Right lobe of liver (tissue), 6 donors: ENCODE results near the gene EMD. TPM values are rescaled to one million over a fixed set of nuclear protein-coding genes. Genes with fewer than 3 reads are reported as not detected.

ENCODE experiments used
- ATAC-seq, 4 donors: fragments of 200-7000 bp; cut with Tn5 transposase; one replicate each; pipeline ENCODE4 v1.9.1; 2020; ENCODE audit warnings: mild to moderate bottlenecking in 4 of 4, moderate library complexity in 4 of 4
- DNase-seq, 3 donors: peaks; one replicate each; pipeline ENCODE4 v3.0.0-alpha.2; 2020
- H3K27ac ChIP-seq, 3 donors: fragments of 200-600 bp; one replicate each; pipeline ENCODE4 v1.8.0; 2022
- H3K27me3 ChIP-seq, 2 donors: fragments of 200-600 bp; one replicate each; pipeline ENCODE4 v1.8.0; 2022
- H3K36me3 ChIP-seq, 4 donors: fragments of 200-600 bp; sonication (generic) in 1 of 4; one replicate each; pipeline versions ENCODE4 v1.5.1 to v1.8.0; 2017 to 2022; ENCODE audit warnings: control low read depth in 1 of 4
- H3K4me1 ChIP-seq, 4 donors: fragments of 200-600 bp; sonication (generic) in 1 of 4; one replicate each; pipeline versions ENCODE4 v1.5.1 to v1.8.0; 2017 to 2022; ENCODE audit warnings: control low read depth in 1 of 4
- H3K4me3 ChIP-seq, 3 donors: fragments of 200-600 bp; one replicate each; pipeline ENCODE4 v1.8.0; 2022
- H3K9me3 ChIP-seq, 4 donors: fragments of 200-600 bp; sonication (generic) in 1 of 4; one replicate each; pipeline versions ENCODE4 v1.5.1 to v1.8.0; 2017 to 2022; ENCODE audit warnings: control low read depth in 1 of 4
- POLR2A ChIP-seq: fragments of 450-650 bp; IDR thresholded peaks from one replicate; pipeline ENCODE4 v1.6.1; 2017; ENCODE audit warnings: antibody characterized with exemption, mild to moderate bottlenecking
- WGBS: methylation state at CpG from one replicate; pipeline ENCODE4 v1.1.6; 2018; ENCODE audit warnings: low coverage, low lambda C conversion rate; ENCODE audit not compliant: insufficient coverage; ENCODE audit errors: missing lambda C conversion rate; 5-methylcytosine and 5-hydroxymethylcytosine counted together
- intact Hi-C, 2 donors: fragments of 100-400 bp; cut with DNase I; formaldehyde crosslinking; loops; one replicate each; pipeline versions ENCODE4 v1.11.2 to v1.14.1; 2022
- total RNA-seq, 6 experiments: library from RNA; depleted of rRNA in 2 of 6; stranded (reverse); fragments of >200 nt in 2 of 6; fragmentation: NEBNext Ultra II Directional in 3 of 6; extraction: Animal tissue kit (Norgen Biotek cat#: 25700) in 3 of 6; gene quantifications; one replicate each; pipeline versions ENCODE4 v1.1.0 to v1.2.4, GENCODE V29; 2016 to 2023
- TF ChIP-seq, protein P1 (sequence below), 4 donors: fragments of 200-600 bp in 3 of 4; fragments of 450-650 bp in 1 of 4; IDR thresholded peaks; one replicate each; pipeline versions ENCODE4 v1.5.1 to v1.8.0; 2016 to 2022; ENCODE audit warnings: antibody characterized with exemption in 4 of 4, mild to moderate bottlenecking in 2 of 4
- donor health status: DM: no; HTN: yes; CAD: no.
- donor health status: DM: no; HTN: no; CAD: no.
- donor health status: DM: no; HTN: no; CAD: no.
- donor health status: DM: no; HTN: yes; CAD: no.
- donor health status: DM: no; HTN: yes; CAD: no.

EMD gene
- total RNA-seq, 6 experiments from 2014 or later = 19.8 to 28.8 (median 24.2) TPM

DNA sequence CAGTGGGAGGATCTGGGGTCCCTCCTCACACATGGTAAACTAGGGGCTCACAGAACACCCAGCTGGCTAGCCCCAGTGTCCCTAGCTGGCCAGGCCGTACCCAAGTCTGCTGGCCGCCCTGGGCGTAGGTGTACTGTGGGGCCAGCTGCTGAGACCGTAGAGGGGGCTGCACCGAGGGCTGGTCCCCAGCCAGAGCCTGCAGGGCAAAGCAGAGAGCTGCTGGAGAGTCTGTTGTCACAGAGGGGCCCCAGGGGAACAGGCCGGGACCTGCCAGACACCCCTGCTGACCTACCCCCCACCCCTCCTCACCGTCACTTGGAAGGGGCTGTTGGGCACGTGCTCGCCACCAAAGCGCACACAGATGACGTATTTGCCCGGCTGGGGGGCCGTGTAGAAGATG, 24.6 kb upstream of the EMD start:
- H3K36me3 ChIP-seq = peaks cover 0 to 4% (median 0%) of the 10 kb centered on the region in 4 donors
- ATAC-seq = no peak
- H3K27me3 ChIP-seq = no peaks in the 10 kb centered on the region
- WGBS = no CpG with 5 or more reads among the region's 13 CpGs
- no peak for TF ChIP-seq POLR2A
- TF ChIP-seq, protein P1, sequence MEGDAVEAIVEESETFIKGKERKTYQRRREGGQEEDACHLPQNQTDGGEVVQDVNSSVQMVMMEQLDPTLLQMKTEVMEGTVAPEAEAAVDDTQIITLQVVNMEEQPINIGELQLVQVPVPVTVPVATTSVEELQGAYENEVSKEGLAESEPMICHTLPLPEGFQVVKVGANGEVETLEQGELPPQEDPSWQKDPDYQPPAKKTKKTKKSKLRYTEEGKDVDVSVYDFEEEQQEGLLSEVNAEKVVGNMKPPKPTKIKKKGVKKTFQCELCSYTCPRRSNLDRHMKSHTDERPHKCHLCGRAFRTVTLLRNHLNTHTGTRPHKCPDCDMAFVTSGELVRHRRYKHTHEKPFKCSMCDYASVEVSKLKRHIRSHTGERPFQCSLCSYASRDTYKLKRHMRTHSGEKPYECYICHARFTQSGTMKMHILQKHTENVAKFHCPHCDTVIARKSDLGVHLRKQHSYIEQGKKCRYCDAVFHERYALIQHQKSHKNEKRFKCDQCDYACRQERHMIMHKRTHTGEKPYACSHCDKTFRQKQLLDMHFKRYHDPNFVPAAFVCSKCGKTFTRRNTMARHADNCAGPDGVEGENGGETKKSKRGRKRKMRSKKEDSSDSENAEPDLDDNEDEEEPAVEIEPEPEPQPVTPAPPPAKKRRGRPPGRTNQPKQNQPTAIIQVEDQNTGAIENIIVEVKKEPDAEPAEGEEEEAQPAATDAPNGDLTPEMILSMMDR (IDR thresholded peaks at IDR 0.05) = no peak
- intact Hi-C loops = no loop called here
- no peaks in the 10 kb centered on the region for H3K9me3 ChIP-seq
- no peak for DNase-seq
- peaks cover 0 to 5% (median 1%) of the 10 kb centered on the region in 4 donors for H3K4me1 ChIP-seq
- H3K27ac ChIP-seq = no peak overlapping the region
- H3K4me3 ChIP-seq = no peak overlapping the region

DNA sequence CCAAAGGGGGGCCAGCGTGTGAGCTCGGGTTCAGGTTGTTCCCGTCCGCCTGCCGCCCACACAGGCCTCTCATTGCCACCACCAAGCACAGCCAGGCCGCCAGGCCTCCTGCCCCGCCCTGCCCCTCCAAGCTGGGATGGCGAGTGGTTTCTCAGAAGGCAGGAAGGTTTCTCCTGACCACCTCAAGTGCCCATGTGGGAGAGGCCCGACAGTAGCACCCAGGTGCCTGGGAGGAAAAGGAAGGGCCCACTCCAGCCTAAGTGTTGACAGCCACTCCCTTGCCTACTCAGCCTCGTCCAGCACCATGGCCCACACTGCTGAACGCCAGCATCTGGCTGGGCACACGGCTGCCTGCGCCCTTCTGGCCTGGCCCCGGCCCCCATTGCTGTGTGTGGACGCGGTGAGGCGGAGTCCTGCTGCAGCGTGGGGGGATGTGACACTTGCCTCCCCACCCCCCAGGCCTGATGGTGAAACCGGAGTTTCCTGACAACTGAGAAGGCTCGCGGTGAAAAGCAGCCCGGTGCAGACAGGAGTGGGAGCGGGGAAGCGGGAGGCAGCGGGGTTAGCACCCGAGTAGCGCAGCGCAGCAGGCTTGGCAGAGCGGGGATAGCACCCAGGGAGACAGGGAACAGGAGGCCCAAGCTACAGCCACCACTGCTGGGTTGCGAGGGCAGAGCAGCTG, 23.9 kb upstream of the EMD start:
- no peaks in the 10 kb centered on the region for H3K27me3 ChIP-seq
- intact Hi-C loops = no loop called here

DNA sequence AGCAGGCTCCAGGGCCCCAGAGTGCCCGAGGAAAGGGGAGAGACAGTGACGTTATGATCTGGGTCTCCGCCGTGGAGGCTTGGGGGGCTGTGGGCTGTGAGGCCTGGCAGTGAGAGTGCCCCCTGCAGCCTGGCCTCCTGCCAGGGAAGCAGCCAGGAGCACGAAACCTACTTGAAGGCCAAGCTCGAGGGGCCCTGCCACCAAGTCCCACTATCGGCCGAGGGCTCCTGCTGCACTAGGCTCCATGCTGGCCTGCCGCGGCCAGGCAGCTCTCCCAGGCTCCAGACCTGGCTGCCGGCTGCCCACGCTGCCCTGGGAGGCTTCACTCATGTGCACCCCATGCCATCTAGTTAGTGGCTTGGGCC, 23.3 kb upstream of the EMD start:
- Histone ChIP-seq H3K36me3 (no peaks in the 10 kb centered on the region), H3K9me3 (no peaks in the 10 kb centered on the region), H3K27me3 (no peaks in the 10 kb centered on the region), H3K4me3 (no peak overlapping the region), H3K4me1 (peaks cover 0 to 5% (median 1%) of the 10 kb centered on the region in 4 donors), H3K27ac (no peak overlapping the region)
- intact Hi-C loops = no loop called here
- TF ChIP-seq, protein P1 (IDR thresholded peaks at IDR 0.05) = no peak
- TF ChIP-seq POLR2A = no peak
- no peak for ATAC-seq
- DNase-seq = no peak
- no CpG with 5 or more reads among the region's 12 CpGs for WGBS

More for the DNA sequence above, 23.9 kb upstream of the EMD start:
- no peak overlapping the region for H3K27ac ChIP-seq
- 90% methylated on average over 4 of the region's 30 CpGs for WGBS
- H3K9me3 ChIP-seq = no peaks in the 10 kb centered on the region
- peaks cover 0 to 5% (median 1%) of the 10 kb centered on the region in 4 donors for H3K4me1 ChIP-seq
- no peaks in the 10 kb centered on the region for H3K36me3 ChIP-seq
- TF ChIP-seq, protein P1 (IDR thresholded peaks at IDR 0.05) = no peak
- TF ChIP-seq POLR2A = no peak
- DNase-seq = no peak
- no peak for ATAC-seq
- no peak overlapping the region for H3K4me3 ChIP-seq

DNA sequence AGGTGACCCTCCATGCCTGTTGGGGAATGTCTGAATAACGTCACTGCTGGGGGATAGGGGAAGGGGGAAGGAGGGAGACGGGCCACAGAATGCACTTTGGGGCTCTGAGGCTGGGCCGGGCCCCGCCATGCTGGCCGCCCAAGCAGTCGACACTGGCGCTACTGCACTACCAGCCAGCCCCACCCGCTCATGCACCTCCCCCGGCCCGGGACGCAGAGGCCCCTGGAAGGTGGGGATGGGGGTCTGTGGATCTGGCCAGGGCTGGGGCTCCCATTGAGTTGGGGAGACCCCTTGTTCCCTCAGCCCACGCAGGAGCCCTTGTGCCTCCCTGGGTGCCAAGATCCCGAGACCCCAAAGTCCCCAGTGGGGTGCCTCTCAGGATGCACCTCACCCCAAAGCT, 22.5 kb upstream of the EMD start:
- TF ChIP-seq POLR2A = no peak
- no peak overlapping the region for H3K27ac ChIP-seq

DNA sequence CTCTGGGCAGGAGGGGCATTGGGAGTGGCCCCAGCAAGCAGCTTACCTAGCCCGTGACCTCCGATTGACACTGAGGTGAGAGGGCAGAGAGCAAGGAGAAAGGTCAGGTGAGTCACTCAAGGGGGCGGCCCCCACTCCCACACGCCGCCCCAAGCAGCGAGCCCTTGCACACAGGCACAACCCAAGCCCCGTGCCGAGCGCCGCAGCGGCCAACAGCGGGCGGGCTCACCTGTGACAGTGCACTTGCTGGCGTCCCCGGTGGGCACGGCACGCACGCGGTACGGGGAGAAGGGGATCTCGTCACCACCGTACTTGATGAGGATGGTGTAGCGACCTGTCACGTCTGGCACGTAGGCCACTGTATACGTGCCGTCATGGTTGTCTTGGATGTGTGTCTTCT, 21.9 kb upstream of the EMD start:
- intact Hi-C loops = no loop called here
- Histone ChIP-seq H3K27me3 (no peaks in the 10 kb centered on the region), H3K9me3 (no peaks in the 10 kb centered on the region), H3K4me3 (no peak overlapping the region), H3K36me3 (peaks cover 0 to 3% (median 0%) of the 10 kb centered on the region in 4 donors), H3K4me1 (peaks cover 0 to 5% (median 0%) of the 10 kb centered on the region in 4 donors), H3K27ac (no peak overlapping the region)
- no peak for DNase-seq
- no peak for ATAC-seq
- WGBS = 98% methylated on average over 17 of the region's 27 CpGs
- TF ChIP-seq POLR2A = no peak
- TF ChIP-seq, protein P1 (IDR thresholded peaks at IDR 0.05) = no peak

More for the DNA sequence above, 22.5 kb upstream of the EMD start:
- intact Hi-C loops = no loop called here
- H3K4me1 ChIP-seq = peaks cover 0 to 5% (median 0%) of the 10 kb centered on the region in 4 donors
- DNase-seq (no peak), ATAC-seq (no peak)
- no peaks in the 10 kb centered on the region for H3K36me3 ChIP-seq
- WGBS = no CpG with 5 or more reads among the region's 13 CpGs
- no peaks in the 10 kb centered on the region for H3K27me3 ChIP-seq
- no peaks in the 10 kb centered on the region for H3K9me3 ChIP-seq
- no peak overlapping the region for H3K4me3 ChIP-seq
